Bronchial epithelial cell (primary cell): Measurements from ENCODE around the gene PACS2. TPM values are rescaled to one million over a fixed set of nuclear protein-coding genes. Genes with fewer than 3 reads are reported as not detected.
A peak's percentile ranks its signal among the peaks of the same experiment; 100 is the strongest.
"Not testable (repeated sequence)": the region's sequence is repeated elsewhere in the genome, so short reads cannot be mapped to it uniquely, and the experiment has no call there.

Experiments used
- DNase-seq: peaks from one replicate; pipeline ENCODE4 v3.0.0-alpha.2; 2010; ENCODE audit warnings: low read depth
- FAIRE-seq: peaks from 2 replicates; lab custom pipeline; 2011; peaks lifted over from hg19 to GRCh38; lab: Jason Lieb, UNC
- H3K27me3 ChIP-seq: 2 replicates; pipeline ENCODE4 v1.5.1; 2011; ENCODE audit warnings: low read length; ENCODE audit not compliant: control insufficient read depth, insufficient read depth
- H3K36me3 ChIP-seq: 2 replicates; pipeline ENCODE4 v1.5.1; 2011; ENCODE audit warnings: low read length; ENCODE audit not compliant: control insufficient read depth, insufficient read depth
- H3K4me3 ChIP-seq: 2 replicates; pipeline ENCODE4 v1.5.1; 2011; ENCODE audit warnings: mild to moderate bottlenecking, low read depth, low read length, control low read depth
- total RNA-seq: library from RNA; depleted of rRNA; stranded (reverse); fragments of >200 nt; gene quantifications from 2 replicates; pipeline ENCODE4 v1.2.1, GENCODE V29; 2014
- TF ChIP-seq, protein P1 (sequence below): IDR thresholded peaks from 2 replicates; pipeline ENCODE4 v1.5.1; 2011; ENCODE audit warnings: mild to moderate bottlenecking, moderate library complexity, low read length, control low read depth, inconsistent platforms; ENCODE audit not compliant: insufficient read depth, severe bottlenecking

PACS2 gene
- total RNA-seq, 1 donor from 2014 or later, result 42.4 TPM

DNA sequence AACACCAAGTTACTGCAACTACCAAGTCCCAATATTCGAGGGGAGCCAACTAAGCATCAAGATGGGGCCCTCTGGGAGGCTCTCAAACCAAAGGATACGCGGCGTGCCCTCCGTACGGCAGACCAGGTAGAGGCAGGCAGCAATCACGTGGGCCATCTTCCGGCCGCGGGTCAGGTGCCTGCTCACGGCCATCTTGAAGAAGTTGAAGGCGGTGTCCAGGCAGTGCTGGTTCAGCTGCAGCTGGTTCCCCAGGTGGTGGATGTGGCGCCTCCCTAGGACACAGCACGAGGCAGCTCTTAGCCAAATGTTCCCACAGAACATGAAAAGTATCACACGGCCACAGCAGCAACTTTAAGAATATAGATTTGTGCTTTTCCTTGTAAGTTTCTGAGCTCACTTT, 41.9 kb upstream of the PACS2 start:
- H3K27me3 ChIP-seq, result no peaks in the 10 kb centered on the region
- FAIRE-seq (no peak), DNase-seq (no peak)
- H3K4me3 ChIP-seq, result no peak overlapping the region
- H3K36me3 ChIP-seq, result peaks cover 3% of the 10 kb centered on the region
- TF ChIP-seq, protein P1, sequence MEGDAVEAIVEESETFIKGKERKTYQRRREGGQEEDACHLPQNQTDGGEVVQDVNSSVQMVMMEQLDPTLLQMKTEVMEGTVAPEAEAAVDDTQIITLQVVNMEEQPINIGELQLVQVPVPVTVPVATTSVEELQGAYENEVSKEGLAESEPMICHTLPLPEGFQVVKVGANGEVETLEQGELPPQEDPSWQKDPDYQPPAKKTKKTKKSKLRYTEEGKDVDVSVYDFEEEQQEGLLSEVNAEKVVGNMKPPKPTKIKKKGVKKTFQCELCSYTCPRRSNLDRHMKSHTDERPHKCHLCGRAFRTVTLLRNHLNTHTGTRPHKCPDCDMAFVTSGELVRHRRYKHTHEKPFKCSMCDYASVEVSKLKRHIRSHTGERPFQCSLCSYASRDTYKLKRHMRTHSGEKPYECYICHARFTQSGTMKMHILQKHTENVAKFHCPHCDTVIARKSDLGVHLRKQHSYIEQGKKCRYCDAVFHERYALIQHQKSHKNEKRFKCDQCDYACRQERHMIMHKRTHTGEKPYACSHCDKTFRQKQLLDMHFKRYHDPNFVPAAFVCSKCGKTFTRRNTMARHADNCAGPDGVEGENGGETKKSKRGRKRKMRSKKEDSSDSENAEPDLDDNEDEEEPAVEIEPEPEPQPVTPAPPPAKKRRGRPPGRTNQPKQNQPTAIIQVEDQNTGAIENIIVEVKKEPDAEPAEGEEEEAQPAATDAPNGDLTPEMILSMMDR, result no peak

- Histone ChIP-seq H3K4me3 (no peak overlapping the region), H3K27me3 (no peaks in the 10 kb centered on the region), H3K36me3 (peaks cover 1% of the 10 kb centered on the region)
- TF ChIP-seq, protein P1, result no peak
- FAIRE-seq (no peak), DNase-seq (peak; percentile 29)
Observed at GRCh38 chr14:105273062-105273461, 41.5 kb upstream of the PACS2 start.

DNA sequence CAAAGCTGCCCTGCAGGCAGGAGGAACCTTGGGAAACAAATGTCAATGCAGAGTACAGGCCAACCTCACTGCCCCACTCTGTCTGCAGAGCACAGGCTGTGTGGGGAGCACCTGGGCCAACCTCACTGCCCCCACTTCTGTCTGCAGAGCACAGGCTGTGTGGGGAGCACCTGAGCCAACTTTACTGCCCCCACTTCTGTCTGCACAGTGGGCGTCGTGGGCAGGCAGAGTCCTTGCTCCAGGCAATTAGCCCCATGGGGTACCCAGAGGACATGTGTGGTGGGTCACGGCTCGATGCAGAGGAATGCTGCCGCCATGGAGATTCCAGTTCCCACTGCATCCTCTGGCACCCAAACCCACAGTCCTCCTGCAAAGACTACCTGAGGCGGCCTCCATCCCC, 39.9 kb upstream of the PACS2 start:
- Histone ChIP-seq H3K27me3 (no peaks in the 10 kb centered on the region), H3K36me3 (no peaks in the 10 kb centered on the region), H3K4me3 (no peak overlapping the region)
- TF ChIP-seq, protein P1, result no peak
- DNase-seq, result no peak
- no peak for FAIRE-seq

DNA sequence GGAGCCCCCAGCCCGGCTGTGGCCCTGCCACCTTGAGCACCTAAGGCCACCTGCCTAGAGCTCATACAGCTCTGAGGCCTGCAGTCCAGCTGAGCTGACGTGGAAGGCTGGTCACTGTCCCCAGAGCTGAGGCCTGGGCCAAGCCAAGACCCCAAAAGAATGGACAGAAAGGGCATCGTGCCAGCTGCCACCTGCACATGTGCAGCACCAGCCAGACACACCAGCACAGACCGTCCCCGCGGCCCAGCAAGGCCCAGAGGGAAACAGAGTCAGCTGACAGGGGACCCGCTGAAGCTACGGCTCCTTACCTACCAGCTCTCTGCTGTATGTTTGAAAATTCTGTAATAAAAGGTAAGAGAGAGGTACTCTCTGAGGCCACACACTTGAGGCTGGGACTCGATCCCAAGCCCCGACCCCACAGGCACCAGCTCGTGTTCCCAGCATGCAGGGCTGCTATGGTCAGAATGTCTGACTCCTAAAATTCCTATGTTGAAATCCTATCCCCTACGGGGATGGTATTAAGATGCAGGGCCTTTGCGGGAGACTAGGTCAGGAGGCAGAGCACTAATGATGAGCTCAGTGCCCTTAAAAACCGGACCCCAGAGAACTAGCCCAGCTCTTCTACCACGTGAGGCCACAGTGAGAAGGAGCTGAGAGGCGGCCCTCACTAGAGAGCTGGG, 39.1 kb upstream of the PACS2 start:
- TF ChIP-seq, protein P1, result no peak
- DNase-seq, result no peak
- H3K27me3 ChIP-seq, result no peaks in the 10 kb centered on the region
- no peak for FAIRE-seq
- peaks cover under 1% of the 10 kb centered on the region for H3K36me3 ChIP-seq
- no peak overlapping the region for H3K4me3 ChIP-seq

GRCh38 chr14:105277448-105277847, 37.1 kb upstream of the PACS2 start:
- H3K27me3 ChIP-seq, DNase-seq, H3K4me3 ChIP-seq, FAIRE-seq, H3K36me3 ChIP-seq: not testable (repeated sequence)

GRCh38 chr14:105279642-105280361, 34.7 kb upstream of the PACS2 start:
- FAIRE-seq (no peak), DNase-seq (no peak)
- TF ChIP-seq, protein P1, result no peak
- Histone ChIP-seq H3K4me3 (no peak overlapping the region), H3K36me3 (peaks cover 4% of the 10 kb centered on the region), H3K27me3 (no peaks in the 10 kb centered on the region)
